Measurements from ENCODE around the gene EXOC6B. TPM values are rescaled to one million over a fixed set of nuclear protein-coding genes. Genes with fewer than 3 reads are reported as not detected.

The EXOC6B gene
- total RNA-seq, 4 donors from 2014 or later, result 14.1 to 107 (median 38.5) TPM

DNA sequence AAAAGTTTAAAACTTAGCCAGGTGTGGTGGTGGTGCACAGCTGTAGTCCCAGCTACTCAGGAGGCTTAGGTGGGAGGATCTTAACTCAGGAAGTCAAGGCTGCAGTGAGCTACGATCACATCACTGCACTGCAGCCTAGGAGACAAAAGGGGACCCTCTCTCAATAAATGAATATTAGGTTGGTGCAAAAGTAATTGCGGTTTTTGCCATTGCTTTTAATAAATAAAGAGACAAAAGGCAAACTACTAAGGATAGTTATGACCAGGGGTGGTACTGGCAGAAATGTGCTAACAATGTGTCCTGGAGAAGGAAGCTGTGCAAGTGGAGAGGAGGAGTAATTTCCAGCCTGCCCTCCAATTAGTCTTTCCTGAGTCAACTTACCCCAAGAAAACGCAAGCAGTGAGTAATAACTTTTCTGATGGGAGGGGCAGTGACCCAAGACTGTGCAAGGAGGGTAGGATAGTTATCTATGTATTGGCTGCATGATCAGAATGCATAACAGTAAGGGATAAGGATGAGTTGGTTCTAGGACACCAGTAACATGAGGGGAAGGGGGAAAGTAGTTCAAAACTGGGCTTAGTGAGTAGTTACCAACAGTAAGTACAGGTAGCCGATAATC lies 1.5 kb downstream of the EXOC6B start:
- no peaks in the 10 kb centered on the region for H3K27me3 ChIP-seq
- no peaks in the 10 kb centered on the region for H3K36me3 ChIP-seq
- no peaks in the 10 kb centered on the region for H3K4me1 ChIP-seq
- H3K4me3 ChIP-seq, result no peak overlapping the region
- DNase-seq, result no peak
- no peak overlapping the region for H3K27ac ChIP-seq
- no peaks in the 10 kb centered on the region for H3K9me3 ChIP-seq
- intact Hi-C loops (cut with DNase I; ENCODE audit: low total_unique reads), result no loop called here
- TF ChIP-seq, protein P1, sequence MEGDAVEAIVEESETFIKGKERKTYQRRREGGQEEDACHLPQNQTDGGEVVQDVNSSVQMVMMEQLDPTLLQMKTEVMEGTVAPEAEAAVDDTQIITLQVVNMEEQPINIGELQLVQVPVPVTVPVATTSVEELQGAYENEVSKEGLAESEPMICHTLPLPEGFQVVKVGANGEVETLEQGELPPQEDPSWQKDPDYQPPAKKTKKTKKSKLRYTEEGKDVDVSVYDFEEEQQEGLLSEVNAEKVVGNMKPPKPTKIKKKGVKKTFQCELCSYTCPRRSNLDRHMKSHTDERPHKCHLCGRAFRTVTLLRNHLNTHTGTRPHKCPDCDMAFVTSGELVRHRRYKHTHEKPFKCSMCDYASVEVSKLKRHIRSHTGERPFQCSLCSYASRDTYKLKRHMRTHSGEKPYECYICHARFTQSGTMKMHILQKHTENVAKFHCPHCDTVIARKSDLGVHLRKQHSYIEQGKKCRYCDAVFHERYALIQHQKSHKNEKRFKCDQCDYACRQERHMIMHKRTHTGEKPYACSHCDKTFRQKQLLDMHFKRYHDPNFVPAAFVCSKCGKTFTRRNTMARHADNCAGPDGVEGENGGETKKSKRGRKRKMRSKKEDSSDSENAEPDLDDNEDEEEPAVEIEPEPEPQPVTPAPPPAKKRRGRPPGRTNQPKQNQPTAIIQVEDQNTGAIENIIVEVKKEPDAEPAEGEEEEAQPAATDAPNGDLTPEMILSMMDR (IDR thresholded peaks at IDR 0.05), result no peak
- TF ChIP-seq POLR2A (IDR thresholded peaks at IDR 0.05), result no peak

- DNase-seq, result no peak
- Histone ChIP-seq H3K36me3 (no peaks in the 10 kb centered on the region), H3K27me3 (no peaks in the 10 kb centered on the region), H3K27ac (no peak overlapping the region), H3K4me3 (no peak overlapping the region), H3K9me3 (no peaks in the 10 kb centered on the region), H3K4me1 (no peaks in the 10 kb centered on the region)
- no peak for TF ChIP-seq POLR2A (IDR thresholded peaks at IDR 0.05)
- TF ChIP-seq, protein P1 (IDR thresholded peaks at IDR 0.05), result no peak
- intact Hi-C loops (cut with DNase I; ENCODE audit: low total_unique reads), result no loop called here
Observed at GRCh38 chr2:72822794-72823193, 3.0 kb downstream of the EXOC6B start.

- Histone ChIP-seq H3K27ac (no peak overlapping the region), H3K4me3 (no peak overlapping the region), H3K36me3 (no peaks in the 10 kb centered on the region), H3K4me1 (no peaks in the 10 kb centered on the region), H3K27me3 (no peaks in the 10 kb centered on the region), H3K9me3 (no peaks in the 10 kb centered on the region)
- no peak for DNase-seq
- TF ChIP-seq, protein P1 (IDR thresholded peaks at IDR 0.05), result no peak
- no peak for TF ChIP-seq POLR2A (IDR thresholded peaks at IDR 0.05)
- intact Hi-C loops (cut with DNase I; ENCODE audit: low total_unique reads), result no loop called here
Observed at GRCh38 chr2:72821983-72822382, 3.9 kb downstream of the EXOC6B start.

DNA sequence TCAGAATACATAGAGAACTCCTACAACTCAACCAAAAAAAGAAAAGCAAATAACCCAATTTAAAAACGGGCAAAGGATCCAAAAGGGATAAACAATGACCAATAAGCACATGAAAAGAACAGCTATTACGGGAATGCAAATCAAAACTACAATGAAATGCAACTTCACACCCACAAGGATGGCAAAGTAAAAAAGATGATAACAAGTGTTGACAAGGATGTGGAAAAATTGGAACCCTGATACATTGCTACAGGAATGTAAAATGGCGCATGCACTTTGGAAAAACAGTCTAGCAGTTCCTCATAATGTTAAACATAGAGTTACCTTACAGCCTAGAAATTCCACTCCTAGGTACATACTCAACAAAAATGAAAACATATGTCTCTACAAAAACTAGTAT lies 4.7 kb downstream of the EXOC6B start:
- Histone ChIP-seq H3K27me3 (no peaks in the 10 kb centered on the region), H3K27ac (no peak overlapping the region), H3K4me1 (no peaks in the 10 kb centered on the region), H3K4me3 (no peak overlapping the region), H3K9me3 (no peaks in the 10 kb centered on the region), H3K36me3 (no peaks in the 10 kb centered on the region)
- DNase-seq, result no peak
- intact Hi-C loops (cut with DNase I; ENCODE audit: low total_unique reads), result no loop called here
- TF ChIP-seq, protein P1 (IDR thresholded peaks at IDR 0.05), result no peak
- TF ChIP-seq POLR2A (IDR thresholded peaks at IDR 0.05), result no peak

DNA sequence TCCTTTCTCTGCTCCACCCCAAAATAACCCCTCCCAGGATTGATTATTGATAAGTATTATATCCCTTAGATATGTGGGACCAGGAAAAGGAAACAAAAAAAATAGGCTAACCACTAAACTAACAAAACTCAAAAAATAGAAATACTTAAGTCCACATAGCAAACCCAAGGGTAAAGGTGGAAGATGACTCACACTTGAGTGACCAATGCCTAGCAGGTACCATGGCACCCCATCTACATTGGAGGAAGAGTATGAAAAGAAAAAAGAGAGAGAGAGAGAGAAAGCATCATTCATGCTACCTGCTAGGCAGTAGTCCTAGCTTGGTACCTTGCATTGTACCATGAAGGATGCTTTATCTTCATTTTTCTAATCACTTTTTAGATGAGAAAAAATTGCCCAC lies 6.3 kb downstream of the EXOC6B start:
- Histone ChIP-seq H3K9me3 (no peaks in the 10 kb centered on the region), H3K4me3 (no peak overlapping the region), H3K4me1 (no peaks in the 10 kb centered on the region), H3K27ac (no peak overlapping the region), H3K36me3 (no peaks in the 10 kb centered on the region), H3K27me3 (no peaks in the 10 kb centered on the region)
- intact Hi-C loops (cut with DNase I; ENCODE audit: low total_unique reads), result no loop called here
- no peak for DNase-seq
- TF ChIP-seq, protein P1 (IDR thresholded peaks at IDR 0.05), result no peak
